ENCODE data around the gene ZNF148.

Gene ZNF148

GRCh38 chr3:125278155-125278554, 97.0 kb downstream of the ZNF148 start:
- DNase-seq: no peak

DNA sequence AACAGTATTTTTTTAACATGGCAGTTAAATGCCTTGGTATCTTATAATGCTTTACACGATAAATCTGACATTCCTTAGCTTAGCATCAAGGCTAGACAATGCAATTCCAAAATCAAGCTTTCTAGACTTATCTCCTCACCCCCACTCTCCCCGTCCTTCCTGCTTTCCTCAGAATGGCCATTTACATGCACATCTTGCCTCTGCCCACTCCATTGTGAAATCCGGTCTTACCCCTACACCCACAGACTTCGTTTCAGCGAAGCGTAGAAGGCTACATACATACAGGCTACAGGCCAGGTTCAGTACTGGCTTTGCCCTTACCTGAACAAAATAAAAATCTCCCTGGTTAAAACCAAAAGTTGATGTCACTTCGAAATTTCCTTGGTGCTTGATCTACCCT, 104.0 kb downstream of the ZNF148 start:
- no peak for DNase-seq

- DNase-seq: no peak
Observed at GRCh38 chr3:125267460-125267859, 107.7 kb downstream of the ZNF148 start.

DNA sequence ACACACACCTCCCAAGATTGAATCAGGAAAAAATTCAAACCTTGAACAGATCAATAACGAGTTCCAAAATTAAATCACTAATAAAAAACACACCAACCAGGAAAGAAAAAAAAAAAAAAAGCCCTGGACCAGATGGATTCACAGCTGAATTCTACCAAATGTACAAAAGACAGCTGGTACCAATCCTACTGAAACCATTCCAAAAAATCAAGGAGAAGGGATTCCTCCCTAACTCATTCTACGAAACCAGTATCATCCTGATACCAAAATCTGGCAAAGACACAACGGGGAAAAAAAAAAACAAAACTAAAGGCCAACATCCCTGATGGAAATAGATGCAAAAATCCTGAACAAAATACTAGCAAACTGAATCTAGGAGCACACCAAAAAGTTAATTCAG, 108.2 kb downstream of the ZNF148 start:
- DNase-seq: no peak

DNA sequence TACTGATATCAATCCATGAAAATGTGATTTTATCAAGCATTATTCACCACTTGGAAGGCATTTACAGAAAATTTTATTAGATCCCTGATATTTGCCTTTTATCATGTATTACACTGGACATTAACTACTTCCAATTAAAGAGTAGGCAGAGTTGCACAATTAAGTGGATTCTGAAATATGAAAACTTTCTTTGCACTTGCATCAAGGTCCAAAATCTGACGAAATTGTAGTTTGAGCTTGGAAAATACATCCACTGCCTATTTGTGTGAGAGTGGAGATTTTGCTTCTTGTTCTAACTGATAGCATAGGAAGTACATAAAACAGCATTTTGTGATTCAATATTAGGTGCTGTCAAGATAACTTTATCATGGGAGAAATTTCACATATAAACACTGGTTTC, 113.0 kb downstream of the ZNF148 start:
- no peak for DNase-seq

DNA sequence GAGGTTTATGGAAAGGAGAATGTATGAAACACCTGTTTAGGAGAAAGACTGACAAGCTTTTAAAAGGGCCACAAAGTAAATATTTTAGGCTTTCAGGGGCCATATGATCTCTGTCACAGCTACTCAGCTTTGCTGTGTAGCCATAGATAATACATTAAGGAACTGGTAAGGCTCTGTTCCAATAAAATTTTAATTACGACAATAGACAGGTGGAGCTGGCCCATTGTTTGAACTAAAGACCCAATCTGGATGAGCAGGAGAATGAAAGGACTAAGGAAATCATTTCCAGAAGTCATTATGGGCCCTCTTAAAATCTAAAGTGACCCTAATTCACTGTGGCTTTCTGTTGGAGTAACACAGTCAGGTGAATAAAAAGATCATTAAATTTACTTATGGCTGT, 114.1 kb downstream of the ZNF148 start:
- DNase-seq: no peak

GRCh38 chr3:125260158-125260557, 115.0 kb downstream of the ZNF148 start:
- no peak for DNase-seq

GRCh38 chr3:125257536-125257935, 117.6 kb downstream of the ZNF148 start:
- DNase-seq: no peak

- DNase-seq: no peak
Observed at GRCh38 chr3:125256675-125257074, 118.5 kb downstream of the ZNF148 start.

DNA sequence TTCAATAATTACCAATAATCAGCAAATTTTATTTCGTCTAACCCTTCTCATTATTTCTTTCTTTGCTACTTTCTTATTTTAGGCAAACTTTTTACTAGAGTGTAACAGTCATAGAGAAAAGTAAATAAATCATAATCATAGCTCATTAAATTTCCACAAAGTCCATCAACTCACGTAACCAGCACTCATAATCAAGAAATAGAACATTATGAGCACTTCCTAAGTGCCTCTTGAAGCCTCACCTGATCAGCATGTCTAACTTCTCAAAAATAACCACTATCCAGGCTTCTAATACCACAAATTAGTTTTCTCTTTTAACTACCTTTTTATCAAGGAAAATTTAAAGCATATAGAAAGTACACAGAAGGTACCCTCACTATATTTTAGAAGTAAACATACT, 124.2 kb downstream of the ZNF148 start:
- no peak for DNase-seq

DNA sequence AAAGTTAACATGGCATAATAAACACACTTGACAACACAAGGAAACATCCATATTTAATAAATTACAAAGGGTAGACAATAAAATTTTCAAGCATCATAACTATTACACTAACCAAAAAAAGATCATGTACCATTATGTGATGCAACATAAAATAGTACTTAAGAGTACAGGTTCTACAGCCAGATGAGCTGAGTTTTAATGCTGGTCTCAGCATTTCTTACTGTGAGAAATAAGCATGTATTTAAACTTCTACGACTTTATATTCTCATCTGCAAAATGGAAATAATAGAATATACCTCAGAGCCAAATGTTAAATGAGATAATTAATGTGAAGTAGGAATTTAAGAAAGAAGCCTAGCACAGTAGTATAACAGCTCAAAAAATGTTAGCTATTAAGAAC, 128.9 kb downstream of the ZNF148 start:
- DNase-seq: no peak

DNA sequence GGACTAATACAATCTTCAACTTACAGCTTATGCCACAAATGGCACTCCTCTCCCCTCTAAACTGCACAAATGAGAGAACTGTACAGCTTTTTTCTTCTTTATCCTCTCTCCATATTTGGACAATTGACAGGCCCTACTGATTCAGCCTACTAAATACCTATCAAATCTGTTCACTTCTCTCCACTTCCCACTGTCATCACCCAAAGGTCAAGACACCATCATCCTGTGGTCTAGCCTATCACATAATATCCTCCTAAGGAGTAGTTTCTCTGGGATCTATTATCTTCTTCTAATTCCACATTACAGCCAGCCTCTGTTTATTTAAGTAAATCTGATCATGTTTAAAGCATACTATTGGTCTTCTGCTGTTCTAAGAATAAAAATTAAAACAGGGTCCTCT, 129.6 kb downstream of the ZNF148 start:
- no peak for DNase-seq

DNA sequence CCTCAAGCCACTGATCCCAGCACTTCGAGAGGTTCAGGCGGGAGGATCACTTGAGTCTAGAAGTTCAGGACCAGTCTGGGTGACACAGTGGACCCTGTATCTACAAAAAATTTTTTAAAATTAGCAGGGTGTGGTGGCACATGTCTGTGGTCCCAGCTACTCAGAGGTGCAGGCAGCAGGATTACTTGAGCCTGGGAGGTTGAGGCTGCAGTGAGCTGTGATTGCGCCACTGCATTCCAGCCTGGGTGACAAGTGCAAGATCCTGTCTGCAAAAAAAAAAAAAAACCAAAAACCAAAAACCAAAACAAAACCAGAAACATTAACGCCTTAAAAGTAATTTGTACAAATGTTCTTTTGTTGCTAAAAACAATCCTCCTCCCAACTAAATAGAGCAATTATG, 134.6 kb downstream of the ZNF148 start:
- DNase-seq: no peak

DNA sequence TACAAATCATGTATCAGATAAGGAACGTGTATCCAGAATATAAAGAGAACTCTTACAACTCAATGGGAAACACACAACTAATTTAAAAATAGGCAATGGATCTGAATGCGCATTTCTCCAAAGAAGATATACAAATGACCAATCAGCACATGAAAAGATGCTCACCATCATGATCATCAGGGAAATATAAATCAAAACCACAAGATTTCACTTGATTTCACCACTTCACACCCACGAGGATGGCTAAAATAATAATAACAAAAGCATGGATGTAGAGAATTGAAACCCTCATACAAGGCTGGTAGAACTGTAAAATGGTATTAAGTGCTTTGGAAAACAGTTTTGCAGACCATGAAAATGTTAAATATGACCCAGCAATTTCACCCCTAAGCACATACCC, 135.9 kb downstream of the ZNF148 start:
- no peak for DNase-seq

- DNase-seq: no peak
Observed at GRCh38 chr3:125238759-125239158, 136.4 kb downstream of the ZNF148 start.

GRCh38 chr3:125236331-125236903, 138.7 kb downstream of the ZNF148 start:
- DNase-seq: no peak

DNA sequence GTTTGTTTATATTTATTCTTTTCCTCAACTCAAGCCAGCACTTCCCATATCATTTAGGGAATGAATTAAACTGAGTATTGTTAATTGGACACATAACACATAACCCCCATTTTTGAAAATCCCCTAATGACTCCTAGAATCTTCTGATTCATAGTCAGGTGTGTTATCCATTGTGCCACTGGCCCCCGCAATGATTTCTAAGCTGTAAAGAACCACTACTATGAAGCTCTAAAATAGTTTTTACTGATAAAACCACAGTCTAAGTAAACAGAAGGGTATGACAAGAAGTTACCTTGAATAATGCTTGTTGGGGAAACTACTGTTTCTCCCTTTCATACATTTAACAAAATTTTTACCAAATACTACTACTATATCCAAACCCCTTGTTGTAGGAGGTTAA, 140.3 kb downstream of the ZNF148 start:
- DNase-seq: no peak

GRCh38 chr3:125232401-125232800, 142.7 kb downstream of the ZNF148 start:
- no peak for DNase-seq

GRCh38 chr3:125231895-125232294, 143.2 kb downstream of the ZNF148 start:
- DNase-seq: peak; percentile 74

- DNase-seq: no peak
Observed at GRCh38 chr3:125229707-125230106, 145.4 kb downstream of the ZNF148 start.

GRCh38 chr3:125229168-125229567, 146.0 kb downstream of the ZNF148 start:
- no peak for DNase-seq

GRCh38 chr3:125221831-125222230, 153.3 kb downstream of the ZNF148 start:
- no peak for DNase-seq

DNA sequence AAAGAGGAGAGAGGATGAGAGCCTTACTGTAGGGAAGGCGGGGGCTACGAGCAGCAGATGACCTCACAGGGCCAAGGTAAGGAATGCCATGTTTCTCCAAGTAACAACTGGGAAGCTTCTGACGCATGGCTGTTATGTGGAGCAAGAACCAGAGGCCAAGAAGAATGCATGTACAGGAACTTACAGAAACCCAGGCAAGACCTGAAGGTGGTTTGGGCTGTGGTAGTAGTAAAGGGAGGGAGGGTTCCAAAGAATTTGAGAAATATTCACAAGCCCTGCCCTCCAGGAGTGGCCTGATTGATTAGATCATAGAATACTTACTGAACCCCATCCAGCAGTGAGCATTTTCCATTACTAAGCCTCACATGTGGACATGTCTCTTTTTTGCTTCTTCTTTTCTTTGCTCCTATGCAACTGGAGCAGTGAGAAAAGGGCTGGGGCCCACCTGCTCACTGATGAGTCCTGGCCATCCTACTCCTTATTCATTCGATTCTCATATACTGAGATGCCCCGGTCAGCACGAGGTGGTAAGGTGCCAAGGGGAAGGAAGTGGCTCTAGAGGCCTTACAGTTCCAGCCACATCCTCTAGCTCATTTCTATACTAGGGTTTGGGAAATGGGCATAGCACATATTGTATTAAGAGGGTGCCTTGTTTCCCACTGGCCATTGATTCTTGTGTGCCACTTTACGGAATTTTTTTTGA, 154.2 kb downstream of the ZNF148 start:
- DNase-seq: no peak

GRCh38 chr3:125220183-125220582, 154.9 kb downstream of the ZNF148 start:
- DNase-seq: no peak

DNA sequence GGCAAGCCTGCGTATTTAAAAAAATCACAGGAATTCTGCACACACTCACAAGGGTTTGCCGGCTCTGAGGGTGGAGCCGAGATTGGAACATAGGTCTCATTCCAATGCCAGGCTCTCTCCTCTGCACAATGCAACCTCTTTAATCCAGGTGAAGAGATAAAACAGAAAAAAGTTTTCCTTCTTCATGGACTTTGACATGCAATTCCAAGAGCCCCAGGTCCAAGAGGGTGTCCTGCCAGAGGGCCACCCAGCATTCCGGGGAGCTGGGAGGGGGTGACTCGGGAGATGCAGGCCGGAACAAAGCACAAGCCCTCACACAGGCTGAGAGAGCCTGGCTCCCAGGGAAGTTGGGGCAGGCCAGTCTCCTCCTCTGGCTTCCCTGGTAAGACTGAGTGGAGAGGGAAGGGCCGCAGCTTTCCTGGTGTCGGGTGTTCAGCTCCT, 155.8 kb downstream of the ZNF148 start:
- no peak for DNase-seq

Data from NCI-H82 (cell line).